ENCODE data around the gene UBIAD1.

DNA sequence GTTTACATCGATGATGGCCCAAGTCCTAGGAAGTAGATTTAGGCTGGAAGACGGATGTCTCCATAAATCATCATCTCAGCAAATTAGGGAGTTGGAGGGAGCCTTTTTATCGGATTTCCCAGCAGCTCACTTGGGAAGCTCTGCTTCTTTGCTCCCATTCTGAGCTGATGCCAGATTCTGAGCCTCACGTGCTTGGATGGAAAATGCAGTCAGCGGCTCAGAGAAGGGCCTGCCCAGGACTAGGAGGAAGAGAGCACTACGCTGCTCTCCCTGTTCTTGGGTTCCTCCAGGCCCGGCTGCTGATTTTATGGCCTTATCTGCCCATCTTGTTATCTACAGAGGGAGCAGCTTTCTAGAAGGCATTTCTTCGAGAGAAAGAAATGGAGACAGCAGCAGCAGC lies 42.0 kb downstream of the UBIAD1 start:
- no peak for TF ChIP-seq ZNF384 (IDR thresholded peaks at IDR 0.05)
- no peak for TF ChIP-seq SP1 (IDR thresholded peaks at IDR 0.05)
- TF ChIP-seq BHLHE40 (IDR thresholded peaks at IDR 0.05; ENCODE audit: borderline replicate concordance), result no peak
- TF ChIP-seq FOXM1 (IDR thresholded peaks at IDR 0.05; ENCODE audit: borderline replicate concordance), result no peak
- no peak for TF ChIP-seq L3MBTL2 (conservative IDR thresholded peaks at IDR 0.05)
